ENCODE results near the gene FNDC3A. TPM values are rescaled to one million over a fixed set of nuclear protein-coding genes. Genes with fewer than 3 reads are reported as not detected.
"Not testable (repeated sequence)": the region's sequence is repeated elsewhere in the genome, so short reads cannot be mapped to it uniquely, and the experiment has no call there.

FNDC3A gene
- total and polyA plus RNA-seq, 2 experiments from 2014 or later = 21.9 to 73.5 TPM

DNA sequence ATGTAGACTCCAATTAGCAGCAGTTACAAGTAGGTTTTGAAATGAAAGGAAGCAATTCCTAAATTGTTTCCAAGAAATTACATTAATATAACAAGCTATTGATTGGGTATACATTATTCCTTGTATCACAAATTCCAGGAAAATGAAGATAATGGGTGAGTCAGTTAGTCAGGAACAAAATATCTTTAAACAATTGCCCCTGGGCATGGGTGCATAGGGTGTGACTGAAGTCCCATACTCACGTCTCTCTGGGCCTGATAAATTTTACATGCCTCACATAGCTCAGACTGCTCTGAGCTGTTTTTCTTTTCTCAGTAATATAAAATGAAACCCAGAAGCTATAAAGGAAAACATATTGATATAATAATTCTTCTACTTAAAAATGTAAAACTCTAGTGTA is 87.8 kb downstream of the FNDC3A start:
- no peaks in the 10 kb centered on the region for H3K9me3 ChIP-seq (ENCODE audit: low read depth)
- no peaks in the 10 kb centered on the region for H3K36me3 ChIP-seq (replicated peaks; ENCODE audit: insufficient read depth, low read depth)
- no peaks in the 10 kb centered on the region for H3K4me1 ChIP-seq (ENCODE audit: insufficient read depth)
- no peak for DNase-seq (ENCODE audit: low spot score)
- no peak overlapping the region for H3K4me3 ChIP-seq
- H4K20me1 ChIP-seq (ENCODE audit: insufficient read depth, poor library complexity, severe bottlenecking) = no peaks in the 10 kb centered on the region
- H2AFZ ChIP-seq = no peak overlapping the region
- TF ChIP-seq EZH2 (IDR thresholded peaks at IDR 0.05; ENCODE audit: borderline replicate concordance) = no peak
- TF ChIP-seq, protein P1, sequence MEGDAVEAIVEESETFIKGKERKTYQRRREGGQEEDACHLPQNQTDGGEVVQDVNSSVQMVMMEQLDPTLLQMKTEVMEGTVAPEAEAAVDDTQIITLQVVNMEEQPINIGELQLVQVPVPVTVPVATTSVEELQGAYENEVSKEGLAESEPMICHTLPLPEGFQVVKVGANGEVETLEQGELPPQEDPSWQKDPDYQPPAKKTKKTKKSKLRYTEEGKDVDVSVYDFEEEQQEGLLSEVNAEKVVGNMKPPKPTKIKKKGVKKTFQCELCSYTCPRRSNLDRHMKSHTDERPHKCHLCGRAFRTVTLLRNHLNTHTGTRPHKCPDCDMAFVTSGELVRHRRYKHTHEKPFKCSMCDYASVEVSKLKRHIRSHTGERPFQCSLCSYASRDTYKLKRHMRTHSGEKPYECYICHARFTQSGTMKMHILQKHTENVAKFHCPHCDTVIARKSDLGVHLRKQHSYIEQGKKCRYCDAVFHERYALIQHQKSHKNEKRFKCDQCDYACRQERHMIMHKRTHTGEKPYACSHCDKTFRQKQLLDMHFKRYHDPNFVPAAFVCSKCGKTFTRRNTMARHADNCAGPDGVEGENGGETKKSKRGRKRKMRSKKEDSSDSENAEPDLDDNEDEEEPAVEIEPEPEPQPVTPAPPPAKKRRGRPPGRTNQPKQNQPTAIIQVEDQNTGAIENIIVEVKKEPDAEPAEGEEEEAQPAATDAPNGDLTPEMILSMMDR (IDR thresholded peaks at IDR 0.05; ENCODE audit: poor library complexity) = no peak
- no peak for TF ChIP-seq EZH2phosphoT487 (IDR thresholded peaks at IDR 0.05; ENCODE audit: low read depth, severe bottlenecking, unreplicated experiment)
- no peaks in the 10 kb centered on the region for H3K9me2 ChIP-seq (replicated peaks; ENCODE audit: insufficient read depth)
- no peaks in the 10 kb centered on the region for H3K79me2 ChIP-seq
- 71% methylated on average over 1 of the region's 1 CpG for WGBS (ENCODE audit: low lambda C conversion rate, missing lambda C conversion rate)
- H3K27me3 ChIP-seq = no peaks in the 10 kb centered on the region
- H3K4me2 ChIP-seq = no peak overlapping the region
- H3K27ac ChIP-seq = no peak overlapping the region

- DNase-seq (ENCODE audit: low spot score) = no peak
- Histone ChIP-seq H3K4me1 (ENCODE audit: insufficient read depth) (no peaks in the 10 kb centered on the region), H3K4me3 (no peak overlapping the region), H3K4me2 (no peak overlapping the region), H3K27me3 (no peaks in the 10 kb centered on the region), H3K9me3 (ENCODE audit: low read depth) (no peaks in the 10 kb centered on the region), H3K9me2 (replicated peaks; ENCODE audit: insufficient read depth) (no peaks in the 10 kb centered on the region), H2AFZ (no peak overlapping the region), H3K27ac (no peak overlapping the region), H3K36me3 (replicated peaks; ENCODE audit: insufficient read depth, low read depth) (no peaks in the 10 kb centered on the region), H3K79me2 (no peaks in the 10 kb centered on the region), H4K20me1 (ENCODE audit: insufficient read depth, poor library complexity, severe bottlenecking) (no peaks in the 10 kb centered on the region)
- TF ChIP-seq, protein P1 (IDR thresholded peaks at IDR 0.05; ENCODE audit: poor library complexity) = no peak
- no peak for TF ChIP-seq EZH2phosphoT487 (IDR thresholded peaks at IDR 0.05; ENCODE audit: low read depth, severe bottlenecking, unreplicated experiment)
- TF ChIP-seq EZH2 (IDR thresholded peaks at IDR 0.05; ENCODE audit: borderline replicate concordance) = no peak
- WGBS (ENCODE audit: low lambda C conversion rate, missing lambda C conversion rate) = 91% methylated on average over 3 of the region's 3 CpGs
Measured at GRCh38 chr13:49064476-49064875, 88.8 kb downstream of the FNDC3A start.

- H4K20me1 ChIP-seq (ENCODE audit: insufficient read depth, poor library complexity, severe bottlenecking) = no peaks in the 10 kb centered on the region
- TF ChIP-seq EZH2phosphoT487 (IDR thresholded peaks at IDR 0.05; ENCODE audit: low read depth, severe bottlenecking, unreplicated experiment) = no peak
- TF ChIP-seq, protein P1 (IDR thresholded peaks at IDR 0.05; ENCODE audit: poor library complexity) = no peak
- TF ChIP-seq EZH2 (IDR thresholded peaks at IDR 0.05; ENCODE audit: borderline replicate concordance) = no peak
- H3K27ac ChIP-seq = no peak overlapping the region
- no peak overlapping the region for H3K4me3 ChIP-seq
- H3K9me2 ChIP-seq (replicated peaks; ENCODE audit: insufficient read depth) = no peaks in the 10 kb centered on the region
- H3K4me2 ChIP-seq = no peak overlapping the region
- no peaks in the 10 kb centered on the region for H3K79me2 ChIP-seq
- WGBS (ENCODE audit: low lambda C conversion rate, missing lambda C conversion rate) = 95% methylated on average over 2 of the region's 2 CpGs
- H2AFZ ChIP-seq = no peak overlapping the region
- H3K9me3 ChIP-seq (ENCODE audit: low read depth) = no peaks in the 10 kb centered on the region
- H3K27me3 ChIP-seq = no peaks in the 10 kb centered on the region
- DNase-seq (ENCODE audit: low spot score) = no peak
- no peaks in the 10 kb centered on the region for H3K4me1 ChIP-seq (ENCODE audit: insufficient read depth)
- no peaks in the 10 kb centered on the region for H3K36me3 ChIP-seq (replicated peaks; ENCODE audit: insufficient read depth, low read depth)
Measured at GRCh38 chr13:49066856-49067255, 91.1 kb downstream of the FNDC3A start.

DNA sequence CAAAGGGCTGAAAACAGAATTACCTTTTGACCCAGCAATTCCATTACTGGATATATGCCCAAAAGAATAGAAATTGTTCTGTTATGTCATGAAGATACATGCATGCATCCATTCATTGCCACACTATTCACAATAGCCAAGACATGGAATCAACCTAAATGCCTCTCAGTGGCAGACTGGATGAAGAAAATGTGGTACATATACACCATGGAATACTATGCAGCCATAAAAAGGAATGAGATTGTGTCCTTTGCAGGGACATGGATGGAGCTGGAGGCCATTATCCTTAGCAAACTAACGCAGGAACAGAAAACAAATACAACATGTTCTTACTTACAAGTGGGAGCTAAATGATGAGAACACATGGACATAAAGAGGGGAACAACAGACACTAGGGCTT is 92.8 kb downstream of the FNDC3A start:
- H4K20me1 ChIP-seq (ENCODE audit: insufficient read depth, poor library complexity, severe bottlenecking); H3K79me2 ChIP-seq; H3K4me1 ChIP-seq (ENCODE audit: insufficient read depth); H3K9me3 ChIP-seq (ENCODE audit: low read depth); H3K9me2 ChIP-seq (replicated peaks; ENCODE audit: insufficient read depth); H3K36me3 ChIP-seq (replicated peaks; ENCODE audit: insufficient read depth, low read depth); H3K27me3 ChIP-seq; H2AFZ ChIP-seq; H3K4me2 ChIP-seq; H3K27ac ChIP-seq; DNase-seq (ENCODE audit: low spot score); H3K4me3 ChIP-seq: not testable (repeated sequence)
- WGBS (ENCODE audit: low lambda C conversion rate, missing lambda C conversion rate) = 89% methylated on average over 1 of the region's 1 CpG

- not testable (repeated sequence) for H3K4me2 ChIP-seq; H3K4me1 ChIP-seq (ENCODE audit: insufficient read depth); H3K4me3 ChIP-seq; H2AFZ ChIP-seq; H3K9me2 ChIP-seq (replicated peaks; ENCODE audit: insufficient read depth); H3K36me3 ChIP-seq (replicated peaks; ENCODE audit: insufficient read depth, low read depth); H3K27me3 ChIP-seq; DNase-seq (ENCODE audit: low spot score); H4K20me1 ChIP-seq (ENCODE audit: insufficient read depth, poor library complexity, severe bottlenecking); H3K79me2 ChIP-seq; H3K27ac ChIP-seq; H3K9me3 ChIP-seq (ENCODE audit: low read depth)
- 97% methylated on average over 6 of the region's 6 CpGs for WGBS (ENCODE audit: low lambda C conversion rate, missing lambda C conversion rate)
Measured at GRCh38 chr13:49070021-49070420, 94.3 kb downstream of the FNDC3A start.

Measured in hepatocyte (in vitro differentiated cells).